MV-4-11 (cell line): ENCODE measurements around the gene SLC25A42.
A peak's percentile ranks its signal among the peaks of the same experiment; 100 is the strongest.

Experiments used
- DNase-seq: peaks from one replicate; lab custom pipeline; 2025; lab: John Stamatoyannopoulos, UW

The SLC25A42 gene

DNA sequence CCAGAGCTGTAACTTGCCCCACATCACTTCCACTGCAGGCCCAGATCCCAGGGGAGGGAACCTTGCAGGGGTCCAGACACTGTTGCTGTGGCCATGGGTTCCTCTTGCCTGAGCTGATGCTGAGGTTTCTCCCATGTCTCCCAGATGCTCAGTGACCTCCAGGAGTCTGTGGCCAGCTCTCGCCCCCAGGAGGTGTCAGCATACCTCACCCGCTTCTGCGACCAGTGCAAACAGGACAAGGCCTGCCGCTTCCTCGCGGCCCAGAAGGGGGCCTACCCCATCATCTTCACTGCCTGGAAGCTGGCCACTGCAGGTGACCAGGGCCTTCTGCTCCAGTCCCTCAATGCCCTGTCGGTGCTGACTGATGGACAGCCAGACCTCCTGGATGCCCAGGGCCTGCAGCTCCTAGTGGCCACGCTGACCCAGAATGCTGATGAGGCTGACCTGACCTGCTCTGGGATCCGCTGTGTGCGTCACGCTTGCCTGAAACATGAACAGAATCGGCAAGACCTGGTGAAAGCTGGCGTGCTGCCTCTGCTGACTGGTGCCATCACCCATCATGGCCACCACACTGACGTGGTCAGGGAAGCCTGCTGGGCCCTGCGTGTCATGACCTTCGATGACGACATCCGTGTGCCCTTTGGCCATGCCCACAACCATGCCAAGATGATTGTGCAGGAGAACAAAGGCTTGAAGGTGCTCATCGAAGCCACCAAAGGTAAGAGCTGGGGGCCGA is 12.1 kb upstream of the SLC25A42 start:
- DNase-seq, result no peak

DNA sequence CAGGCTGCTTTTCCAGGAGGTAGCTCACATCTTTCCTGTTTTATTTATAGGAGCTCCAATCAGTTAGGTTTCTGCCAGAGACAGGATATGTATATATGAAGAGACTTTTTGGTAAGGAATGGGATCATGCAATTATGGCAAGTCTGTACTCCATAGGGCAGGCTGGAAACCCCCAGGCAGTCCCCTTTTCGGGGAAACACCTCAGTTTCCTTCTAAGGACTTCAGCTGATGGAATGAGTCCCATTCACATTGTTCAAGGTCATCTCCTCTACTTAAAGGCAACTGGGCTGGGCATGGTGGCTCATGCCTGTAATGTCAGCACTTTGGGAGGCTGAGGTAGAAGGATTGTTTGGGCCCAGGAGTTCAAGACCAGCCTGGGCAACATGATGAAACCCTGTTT is 10.9 kb upstream of the SLC25A42 start:
- DNase-seq, result no peak

DNA sequence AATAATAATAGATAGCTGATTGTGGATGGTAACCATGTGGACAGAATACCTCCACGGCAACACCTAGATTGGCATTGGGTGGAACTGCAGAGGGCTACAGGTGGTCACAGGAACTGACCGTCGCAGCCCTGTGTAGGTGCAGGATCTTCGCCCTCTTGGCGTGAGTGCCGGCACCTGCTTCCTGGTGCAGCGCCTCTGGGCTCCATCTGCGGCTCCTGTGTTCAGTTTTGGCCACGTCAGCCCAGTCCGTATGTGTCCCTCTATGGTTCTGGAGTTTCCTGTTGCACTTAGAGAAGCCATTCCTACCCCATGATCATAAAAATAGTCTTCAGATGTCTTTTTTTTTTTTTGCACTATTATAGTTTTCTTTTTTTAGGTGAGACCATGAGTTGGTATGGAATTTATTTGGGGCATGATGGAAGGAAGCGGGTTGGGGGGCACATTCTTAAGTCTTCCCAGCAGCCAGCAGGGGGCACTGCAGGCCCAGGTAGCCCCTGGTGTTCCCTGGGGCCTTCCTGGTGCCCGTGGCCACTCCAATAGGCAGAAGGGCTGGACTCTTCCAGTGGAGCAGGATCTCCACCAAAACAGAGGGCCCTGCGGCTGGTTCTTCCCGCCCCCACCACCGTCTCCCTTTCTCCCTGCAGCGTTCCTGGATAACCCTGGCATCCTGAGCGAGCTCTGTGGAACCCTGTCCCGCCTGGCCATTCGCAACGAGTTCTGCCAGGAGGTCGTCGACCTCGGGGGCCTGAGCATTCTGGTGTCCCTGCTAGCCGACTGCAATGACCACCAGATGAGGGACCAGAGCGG is 10.1 kb upstream of the SLC25A42 start:
- peak; percentile 26 for DNase-seq

DNA sequence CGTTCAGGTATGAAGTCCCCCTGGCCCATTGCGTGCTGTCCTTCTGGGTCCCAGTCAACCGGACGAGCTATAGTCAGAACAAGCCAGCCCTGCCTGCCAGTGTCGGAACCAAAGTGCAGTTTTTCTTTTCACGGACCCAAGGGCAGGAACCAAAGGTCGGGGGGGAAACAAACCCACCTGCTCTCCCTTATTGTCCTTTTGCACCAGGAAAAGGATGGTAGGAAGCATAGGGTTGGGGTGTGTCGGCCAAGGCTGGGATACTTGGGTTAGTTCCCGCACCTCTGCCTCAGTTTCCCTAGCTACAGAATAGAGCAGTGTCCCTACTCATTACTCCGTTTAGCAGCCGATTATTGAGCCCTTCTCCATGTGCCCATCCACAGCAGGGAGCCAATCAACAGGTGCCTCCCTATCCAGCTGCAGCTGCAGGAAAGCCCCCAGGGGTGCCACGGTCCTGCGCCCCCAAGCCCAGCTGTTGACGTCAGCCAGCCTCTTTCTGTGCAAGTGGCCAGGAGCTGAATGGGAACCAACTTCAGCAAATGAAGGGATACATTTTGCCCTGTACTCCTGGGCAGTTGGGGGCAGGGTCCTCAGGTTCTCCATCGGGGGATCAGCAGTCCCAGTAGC is 9.4 kb upstream of the SLC25A42 start:
- DNase-seq, result no peak

DNA sequence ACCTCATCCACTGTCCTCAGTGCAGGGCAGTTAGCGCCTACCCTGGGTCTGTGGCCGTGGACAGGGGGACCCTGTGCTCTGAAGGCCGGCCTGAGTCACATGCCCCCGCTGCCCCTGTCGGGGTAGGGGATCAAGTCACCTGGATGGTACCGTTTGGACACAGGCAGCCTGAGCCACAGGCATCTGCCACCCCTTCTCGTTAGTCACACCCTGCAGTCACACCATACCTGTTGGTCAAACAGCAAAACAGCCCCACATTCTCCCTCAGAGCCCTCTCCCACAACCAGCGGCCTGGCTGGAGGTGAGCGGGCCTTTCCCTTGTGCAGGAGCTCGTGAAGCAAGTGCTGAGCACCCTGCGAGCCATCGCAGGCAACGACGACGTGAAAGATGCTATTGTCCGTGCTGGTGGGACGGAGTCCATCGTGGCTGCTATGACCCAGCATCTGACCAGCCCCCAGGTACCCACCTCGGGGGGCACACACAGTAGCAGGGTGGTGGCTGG is 8.8 kb upstream of the SLC25A42 start:
- no peak for DNase-seq

DNA sequence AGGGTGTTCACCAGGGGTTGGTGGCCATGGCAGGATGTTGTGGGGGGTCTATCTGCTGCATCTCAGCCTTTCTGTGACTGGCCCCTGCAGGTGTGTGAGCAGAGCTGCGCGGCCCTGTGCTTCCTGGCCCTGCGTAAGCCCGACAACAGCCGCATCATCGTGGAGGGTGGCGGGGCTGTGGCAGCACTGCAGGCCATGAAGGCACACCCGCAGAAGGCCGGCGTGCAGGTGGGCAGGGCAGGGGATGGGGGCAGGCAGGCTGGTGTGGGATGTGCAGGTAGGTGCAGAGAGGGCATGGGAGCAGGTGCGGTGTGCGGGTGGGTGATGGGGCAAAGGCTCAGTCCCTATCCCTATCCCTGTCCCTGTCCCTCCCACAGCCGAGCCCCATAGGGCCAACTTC is 8.1 kb upstream of the SLC25A42 start:
- no peak for DNase-seq

DNA sequence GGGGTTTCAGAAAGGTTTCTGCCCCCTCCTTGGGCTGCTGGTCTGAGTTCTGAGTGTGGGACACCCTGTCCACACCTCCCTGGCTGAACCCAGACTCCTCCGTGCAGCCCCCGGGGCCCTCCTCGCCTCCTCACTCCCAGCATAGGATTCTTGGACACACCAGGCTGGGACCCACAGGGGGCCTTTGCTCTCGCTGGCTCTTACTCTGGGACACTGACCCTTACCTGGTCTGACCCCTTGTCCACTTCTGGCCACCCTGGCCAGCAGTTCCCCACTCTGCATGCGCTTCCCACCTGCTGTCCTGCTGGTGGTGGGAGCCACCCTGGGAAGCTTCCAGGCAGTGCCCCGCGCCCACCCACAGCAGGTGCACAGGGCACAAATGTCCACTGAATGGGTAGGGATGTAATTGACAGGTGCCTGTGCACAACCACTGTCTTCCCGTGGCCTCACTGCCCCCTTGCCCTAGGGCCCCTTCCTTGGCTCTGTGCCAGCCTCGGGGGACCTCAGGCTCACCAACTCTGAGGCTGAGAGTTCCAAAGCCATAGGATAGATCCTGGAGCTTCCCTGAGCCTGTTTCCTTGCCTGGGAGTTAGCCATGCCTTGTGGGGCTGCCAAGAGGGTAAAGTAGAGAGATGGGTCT is 7.0 kb upstream of the SLC25A42 start:
- no peak for DNase-seq

DNA sequence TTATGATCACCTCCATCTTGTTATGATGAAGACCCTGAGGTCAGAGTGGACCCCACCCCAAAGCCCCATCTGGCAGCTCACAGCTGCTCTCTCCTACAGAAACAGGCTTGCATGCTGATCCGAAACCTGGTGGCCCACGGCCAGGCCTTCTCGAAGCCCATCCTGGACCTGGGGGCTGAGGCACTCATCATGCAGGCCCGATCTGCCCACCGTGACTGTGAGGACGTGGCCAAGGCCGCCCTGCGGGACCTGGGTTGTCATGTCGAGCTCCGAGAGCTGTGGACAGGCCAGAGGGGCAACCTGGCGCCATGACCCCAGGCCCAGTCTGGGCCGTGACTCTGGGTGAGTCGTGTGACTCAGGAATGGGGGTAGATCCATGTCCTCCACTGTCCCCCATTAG is 6.5 kb upstream of the SLC25A42 start:
- no peak for DNase-seq

DNA sequence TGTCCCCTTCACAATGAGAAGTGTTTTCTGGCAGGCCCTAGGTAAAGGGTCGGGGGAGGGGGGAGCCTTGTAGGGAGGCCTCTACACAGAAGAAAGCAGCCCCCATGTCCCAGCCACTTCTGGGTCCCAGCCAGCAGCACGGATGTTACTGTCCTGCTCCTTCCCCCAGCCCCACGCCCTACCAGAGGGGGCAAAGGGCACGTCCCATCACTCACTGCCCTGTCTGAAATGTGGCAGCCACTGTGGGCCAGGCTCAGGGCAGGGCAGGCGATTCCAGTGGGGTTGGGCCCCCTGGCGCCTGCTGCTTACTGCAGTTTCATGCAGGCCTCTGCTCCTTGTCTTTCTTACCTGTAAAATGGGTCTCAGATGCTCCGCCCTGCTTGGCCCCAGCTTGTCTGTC is 6.1 kb upstream of the SLC25A42 start:
- no peak for DNase-seq

DNA sequence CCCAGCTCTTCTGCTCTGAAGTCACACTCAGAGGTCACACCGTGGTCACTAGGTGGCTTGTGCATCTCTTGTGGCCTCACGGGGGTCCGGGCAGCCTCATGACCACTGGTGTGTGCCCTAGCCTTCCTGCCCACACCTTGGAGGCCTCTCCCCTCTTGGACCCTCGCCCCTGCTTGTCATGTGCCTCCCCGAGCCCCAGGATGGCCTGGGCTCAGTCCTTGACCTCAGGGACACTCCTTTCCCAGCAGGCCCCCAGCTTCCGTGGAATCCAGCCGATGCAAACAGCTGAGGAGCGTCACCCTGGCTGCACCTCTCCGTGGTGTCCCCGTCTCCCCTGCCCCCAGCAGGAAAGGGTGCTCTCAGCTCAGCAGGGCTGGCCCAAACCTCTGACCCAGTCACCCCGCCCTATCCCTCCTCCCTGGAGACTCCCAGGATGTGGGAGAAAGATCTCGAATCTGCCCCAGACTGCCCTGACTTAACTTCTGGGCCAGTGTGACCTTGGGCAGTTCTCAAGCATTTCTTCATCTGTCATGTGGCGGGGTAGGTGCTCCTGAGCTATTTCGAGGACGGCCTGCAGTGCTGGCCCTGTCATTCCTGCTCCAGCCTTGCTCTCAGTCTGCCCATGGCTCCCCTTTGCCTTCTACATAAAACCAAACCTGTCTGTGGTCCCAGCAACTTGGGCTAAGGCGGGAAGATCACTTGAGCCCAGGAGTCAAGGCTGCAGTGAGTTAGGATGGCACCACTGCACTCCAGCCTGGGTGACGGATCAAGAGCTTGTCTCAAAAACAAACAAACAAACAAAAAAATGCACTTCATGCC is 4.6 kb upstream of the SLC25A42 start:
- no peak for DNase-seq

DNA sequence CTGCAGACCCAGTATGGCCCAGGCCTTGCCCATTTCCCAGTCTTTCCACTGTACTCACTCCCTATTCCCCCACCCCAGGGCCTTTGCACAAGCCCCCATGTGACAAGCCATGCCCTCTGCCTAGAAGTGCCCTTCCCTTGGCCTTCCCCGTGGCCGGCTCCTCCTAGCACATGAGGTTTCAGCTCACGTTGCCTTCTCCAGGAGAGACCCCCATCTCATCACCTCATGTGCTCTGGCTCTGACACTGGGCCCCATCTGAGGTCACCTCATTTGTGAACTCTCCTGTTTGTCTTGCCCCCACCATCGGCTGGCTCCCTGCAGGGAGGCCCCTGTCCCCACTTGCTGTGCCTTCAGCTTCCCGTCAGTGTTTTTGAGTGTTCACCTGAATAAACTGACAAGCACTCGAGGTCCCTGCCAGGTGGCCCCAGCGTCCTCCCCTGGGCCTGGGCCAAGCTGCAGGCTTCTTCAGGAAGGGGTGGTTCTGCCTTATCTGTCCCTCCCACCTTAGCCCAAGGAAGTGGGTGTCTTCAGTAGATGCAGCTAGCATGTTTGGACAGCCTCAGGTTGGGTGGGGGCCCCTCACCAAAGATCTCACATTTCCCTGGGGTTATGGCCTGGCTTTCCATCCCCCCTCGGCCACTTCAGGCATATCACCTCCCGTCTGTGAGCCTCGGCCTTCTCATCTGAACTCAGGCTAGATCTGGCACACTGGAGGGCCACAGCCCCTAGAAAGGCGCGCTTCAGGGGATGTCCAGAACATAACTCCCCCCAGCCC is 3.8 kb upstream of the SLC25A42 start:
- DNase-seq, result no peak

DNA sequence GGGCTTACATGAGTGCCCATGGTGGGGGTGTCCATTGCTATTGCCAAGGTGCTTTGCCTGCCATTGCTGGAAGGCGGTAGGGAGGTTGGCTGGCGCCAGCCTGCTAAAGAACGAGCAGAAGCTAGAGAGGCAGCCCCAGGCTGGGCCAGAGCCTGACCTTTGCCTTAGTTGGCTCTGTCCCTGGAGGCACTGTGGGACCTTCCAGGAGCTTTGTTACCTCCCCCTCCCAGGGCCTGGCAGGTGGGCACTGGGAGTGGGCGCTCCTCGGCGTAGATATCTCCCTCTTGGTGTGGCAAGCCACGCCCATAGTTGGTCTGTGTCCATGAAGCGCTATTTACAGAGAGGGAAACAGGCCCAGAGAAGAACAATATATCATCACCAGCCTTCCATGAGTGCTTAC is 2.3 kb upstream of the SLC25A42 start:
- no peak for DNase-seq

DNA sequence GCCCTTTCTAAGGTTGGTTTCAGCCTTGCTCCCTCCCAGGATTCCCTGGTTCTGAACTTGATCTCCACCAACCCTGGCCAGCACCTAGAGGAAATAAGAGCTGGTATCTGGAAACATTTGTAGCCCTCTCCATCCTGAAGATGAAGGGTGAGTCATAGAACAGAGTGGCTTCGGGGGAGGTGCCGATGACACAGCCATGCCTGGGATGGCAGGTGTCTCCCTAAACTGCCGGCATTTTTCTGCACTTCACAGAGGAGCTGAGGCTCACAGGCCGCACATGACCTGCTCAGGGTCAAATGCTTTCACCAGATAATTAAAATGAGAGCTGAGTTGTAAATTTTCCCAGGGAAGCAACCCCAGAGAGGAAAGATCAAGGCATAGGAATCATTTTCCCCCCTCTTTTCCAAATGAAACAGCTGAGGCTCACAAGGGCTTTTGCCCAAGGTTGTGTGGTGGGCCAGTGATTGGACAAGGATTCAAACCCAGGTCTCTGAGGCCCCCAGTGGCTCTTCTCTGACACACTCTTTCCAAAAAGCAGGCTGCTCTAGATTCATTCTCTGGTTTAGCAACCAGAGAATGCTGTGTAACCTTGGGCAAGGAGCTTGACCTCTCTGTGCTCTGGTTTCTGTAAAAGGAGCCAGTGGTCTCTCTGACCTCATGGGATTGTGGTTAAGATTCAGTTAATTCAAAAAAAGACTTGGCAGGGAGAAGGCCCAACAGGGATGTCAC is 1.2 kb upstream of the SLC25A42 start:
- peak; percentile 59 for DNase-seq

DNA sequence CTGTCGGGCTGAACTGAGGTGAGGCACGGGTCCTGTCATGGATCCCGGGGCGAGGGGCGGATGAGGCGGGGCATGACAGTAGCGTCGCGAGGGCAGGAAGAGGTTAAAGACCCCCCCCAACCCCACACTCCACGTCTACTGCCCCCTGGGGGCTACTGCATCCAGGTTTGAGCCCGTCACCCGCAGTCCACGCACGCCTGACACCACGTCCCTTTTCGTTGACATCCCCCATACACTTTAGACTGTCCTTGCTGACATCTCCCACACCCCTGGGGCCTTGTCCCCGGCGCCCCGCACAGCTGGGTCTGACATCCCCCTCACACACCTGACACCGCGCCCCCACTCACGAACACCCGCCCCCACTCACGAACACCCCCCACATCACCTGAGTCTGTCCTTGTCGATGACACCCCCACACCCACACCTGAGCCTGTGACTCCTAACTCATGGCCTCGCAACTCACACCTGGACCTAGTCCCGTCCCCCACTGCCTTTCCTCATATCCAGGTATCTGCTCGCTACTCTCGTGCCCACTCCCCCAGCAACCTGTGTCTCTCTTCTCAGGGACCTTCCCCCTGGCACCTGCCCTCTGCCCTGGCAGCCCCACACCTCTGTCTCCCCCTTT is 416 bp downstream of the SLC25A42 start:
- DNase-seq, result no peak

DNA sequence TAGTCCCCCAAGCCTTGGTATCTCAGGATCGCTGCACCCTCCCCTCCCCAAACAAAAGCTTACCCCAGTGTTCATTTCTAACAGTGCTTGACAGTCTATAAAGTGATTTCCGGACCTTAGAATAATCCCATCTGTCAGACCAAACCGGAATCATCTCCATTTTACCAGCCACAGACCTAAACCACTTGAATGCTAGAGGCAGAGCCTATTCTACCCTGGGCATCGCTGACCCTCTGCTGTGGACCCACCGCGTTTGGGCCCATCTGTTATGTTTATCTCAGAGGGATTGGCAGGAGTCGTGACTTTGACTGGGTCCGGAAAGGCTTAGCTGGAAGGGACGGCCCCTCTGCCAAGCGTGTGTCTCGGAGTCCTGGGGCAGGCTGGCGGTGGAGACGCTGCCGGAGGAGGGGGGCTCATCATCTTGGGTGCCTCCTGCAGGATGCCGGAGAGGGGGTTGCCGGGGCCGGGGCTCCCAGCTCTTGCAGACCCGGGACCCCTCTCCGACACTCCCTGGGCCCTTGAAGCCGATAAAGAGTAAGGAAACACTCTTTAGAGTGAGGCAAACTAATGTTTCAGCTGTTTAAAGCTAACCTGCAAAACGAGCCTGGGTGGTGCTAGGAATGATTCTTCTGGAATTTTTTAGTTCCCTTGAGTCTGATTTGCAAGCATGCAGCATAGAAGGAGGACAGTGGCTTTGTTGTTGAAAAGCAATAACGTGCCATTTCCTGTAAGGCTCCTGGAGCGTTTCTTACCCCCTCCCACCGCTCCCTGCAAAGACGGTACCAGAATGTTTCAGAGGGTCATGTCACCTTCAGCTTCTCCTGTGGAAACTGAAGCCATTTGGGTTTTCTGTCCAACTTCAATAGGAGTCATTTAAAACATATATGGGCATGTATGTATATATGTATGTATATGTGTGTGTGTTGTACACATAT is 1.3 kb downstream of the SLC25A42 start:
- peak; percentile 20 for DNase-seq

DNA sequence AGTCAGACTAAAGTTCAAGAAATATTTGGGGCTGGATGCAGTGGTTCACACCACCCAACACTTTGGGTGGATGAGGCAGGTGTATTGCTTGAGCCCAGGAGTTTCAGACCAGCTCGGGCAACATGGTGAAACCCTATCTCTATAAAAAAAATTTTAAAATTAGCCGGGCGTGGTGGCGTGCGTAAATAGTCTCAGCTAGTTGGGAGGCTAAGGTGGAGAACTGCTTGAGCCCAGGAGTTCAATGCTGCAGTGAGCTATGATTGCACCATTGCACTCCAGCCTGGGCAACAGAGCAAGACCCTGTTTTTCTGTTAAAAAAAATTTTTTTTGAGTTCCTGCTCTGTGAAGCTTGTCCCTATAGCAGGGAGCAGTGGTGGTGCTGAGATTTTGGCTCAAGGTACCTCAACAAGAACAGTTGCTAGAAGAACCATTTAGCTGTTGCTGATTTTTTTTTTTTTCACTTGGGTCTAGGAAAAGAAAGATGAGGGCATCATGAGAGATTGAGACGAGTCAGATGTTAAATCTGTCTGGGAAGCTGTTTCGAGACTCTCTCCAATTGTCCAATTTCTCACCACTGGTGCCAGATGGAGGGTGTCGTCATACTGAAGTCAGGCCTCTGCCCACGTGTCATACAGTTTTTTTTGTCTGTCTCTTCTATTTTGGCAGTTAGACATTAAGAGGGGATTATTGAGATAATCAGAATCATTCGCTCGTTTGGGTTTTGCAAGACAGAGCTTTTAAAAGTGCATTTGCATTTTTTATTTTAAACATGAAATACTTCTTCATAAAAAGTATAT is 3.7 kb downstream of the SLC25A42 start:
- DNase-seq, result peak; percentile 69
